Testis (tissue), 3 donors: Measurements from ENCODE around the gene IL18BP. TPM values are rescaled to one million over a fixed set of nuclear protein-coding genes. Genes with fewer than 3 reads are reported as not detected.

Source experiments
- DNase-seq: peaks from one replicate; pipeline ENCODE4 v3.0.0-alpha.2; 2019
- H3K27ac ChIP-seq, 2 donors: fragments of 200-600 bp; sonication (generic); one replicate each; pipeline ENCODE4 v1.5.1; 2019
- H3K27me3 ChIP-seq: fragments of 200-600 bp; sonication (generic); one replicate; pipeline ENCODE4 v1.5.1; 2019
- H3K36me3 ChIP-seq: fragments of 200-600 bp; sonication (generic); one replicate; pipeline ENCODE4 v1.5.1; 2017; ENCODE audit warnings: low read depth; ENCODE audit errors: missing control alignments
- H3K4me1 ChIP-seq: fragments of 200-600 bp; sonication (generic); one replicate; pipeline ENCODE4 v1.5.1; 2019
- H3K4me3 ChIP-seq, 2 donors: fragments of 200-600 bp; sonication (generic); one replicate each; pipeline ENCODE4 v1.5.1; 2017 to 2019
- H3K9me3 ChIP-seq: fragments of 200-600 bp; sonication (generic); one replicate; pipeline ENCODE4 v1.5.1; 2017
- POLR2A ChIP-seq: fragments of 450-650 bp; IDR thresholded peaks from one replicate; pipeline ENCODE4 v1.6.1; 2017; ENCODE audit warnings: antibody characterized with exemption, mild to moderate bottlenecking, moderate library complexity
- WGBS, 2 donors: methylation state at CpG; one replicate each; pipeline ENCODE4 v1.1.5; 2018; 5-methylcytosine and 5-hydroxymethylcytosine counted together
- intact Hi-C: fragments of 100-400 bp; cut with DNase I; formaldehyde crosslinking; loops from one replicate; pipeline ENCODE4 v1.15.1; 2023; ENCODE audit warnings: low total_unique reads
- polyA plus RNA-seq: library from polyadenylated mRNA; stranded (reverse); fragments of 350-450 nt; fragmentation: Illumina TruSeq; extraction: RNeasy Lipid Tissue Mini Kit (QIAGEN cat#74804); gene quantifications from one replicate; pipeline ENCODE4 v1.2.3, GENCODE V29; 2014; ENCODE audit warnings: low read depth, low replicate concordance; ENCODE audit not compliant: insufficient read depth
- total RNA-seq, 2 donors: library from RNA; depleted of rRNA; stranded (reverse); fragments of >200 nt; gene quantifications; one replicate each; pipeline ENCODE4 v1.2.3, GENCODE V29; 2016
- TF ChIP-seq, protein P1 (sequence below), 3 experiments: fragments of 450-650 bp in 2 of 3; fragments of 200-600 bp in 1 of 3; sonication (generic) in 1 of 3; IDR thresholded peaks; one replicate each; pipeline ENCODE4 v1.5.1; 2016 to 2019; ENCODE audit warnings: antibody characterized with exemption in 3 of 3, mild to moderate bottlenecking in 2 of 3, moderate library complexity in 1 of 3

The IL18BP gene
- total and polyA plus RNA-seq, 3 donors from 2014 or later = 11.7 to 16.8 (median 13.5) TPM

- Histone ChIP-seq H3K27me3 (no peaks in the 10 kb centered on the region), H3K4me3 (no peak overlapping the region), H3K9me3 (no peaks in the 10 kb centered on the region), H3K36me3 (peaks cover 5% of the 10 kb centered on the region), H3K4me1 (peaks cover 15% of the 10 kb centered on the region), H3K27ac (no peak overlapping the region)
- intact Hi-C loops = no loop called here
- WGBS, 2 donors = 66 to 69% methylated on average over 8 to 10 of the region's 11 CpGs
- no peak for DNase-seq
- TF ChIP-seq, protein P1, sequence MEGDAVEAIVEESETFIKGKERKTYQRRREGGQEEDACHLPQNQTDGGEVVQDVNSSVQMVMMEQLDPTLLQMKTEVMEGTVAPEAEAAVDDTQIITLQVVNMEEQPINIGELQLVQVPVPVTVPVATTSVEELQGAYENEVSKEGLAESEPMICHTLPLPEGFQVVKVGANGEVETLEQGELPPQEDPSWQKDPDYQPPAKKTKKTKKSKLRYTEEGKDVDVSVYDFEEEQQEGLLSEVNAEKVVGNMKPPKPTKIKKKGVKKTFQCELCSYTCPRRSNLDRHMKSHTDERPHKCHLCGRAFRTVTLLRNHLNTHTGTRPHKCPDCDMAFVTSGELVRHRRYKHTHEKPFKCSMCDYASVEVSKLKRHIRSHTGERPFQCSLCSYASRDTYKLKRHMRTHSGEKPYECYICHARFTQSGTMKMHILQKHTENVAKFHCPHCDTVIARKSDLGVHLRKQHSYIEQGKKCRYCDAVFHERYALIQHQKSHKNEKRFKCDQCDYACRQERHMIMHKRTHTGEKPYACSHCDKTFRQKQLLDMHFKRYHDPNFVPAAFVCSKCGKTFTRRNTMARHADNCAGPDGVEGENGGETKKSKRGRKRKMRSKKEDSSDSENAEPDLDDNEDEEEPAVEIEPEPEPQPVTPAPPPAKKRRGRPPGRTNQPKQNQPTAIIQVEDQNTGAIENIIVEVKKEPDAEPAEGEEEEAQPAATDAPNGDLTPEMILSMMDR (IDR thresholded peaks at IDR 0.05) = no peak
- TF ChIP-seq POLR2A = no peak
These were observed 2.6 kb downstream of the IL18BP start for GRCh38 chr11:72001285-72001684.

DNA sequence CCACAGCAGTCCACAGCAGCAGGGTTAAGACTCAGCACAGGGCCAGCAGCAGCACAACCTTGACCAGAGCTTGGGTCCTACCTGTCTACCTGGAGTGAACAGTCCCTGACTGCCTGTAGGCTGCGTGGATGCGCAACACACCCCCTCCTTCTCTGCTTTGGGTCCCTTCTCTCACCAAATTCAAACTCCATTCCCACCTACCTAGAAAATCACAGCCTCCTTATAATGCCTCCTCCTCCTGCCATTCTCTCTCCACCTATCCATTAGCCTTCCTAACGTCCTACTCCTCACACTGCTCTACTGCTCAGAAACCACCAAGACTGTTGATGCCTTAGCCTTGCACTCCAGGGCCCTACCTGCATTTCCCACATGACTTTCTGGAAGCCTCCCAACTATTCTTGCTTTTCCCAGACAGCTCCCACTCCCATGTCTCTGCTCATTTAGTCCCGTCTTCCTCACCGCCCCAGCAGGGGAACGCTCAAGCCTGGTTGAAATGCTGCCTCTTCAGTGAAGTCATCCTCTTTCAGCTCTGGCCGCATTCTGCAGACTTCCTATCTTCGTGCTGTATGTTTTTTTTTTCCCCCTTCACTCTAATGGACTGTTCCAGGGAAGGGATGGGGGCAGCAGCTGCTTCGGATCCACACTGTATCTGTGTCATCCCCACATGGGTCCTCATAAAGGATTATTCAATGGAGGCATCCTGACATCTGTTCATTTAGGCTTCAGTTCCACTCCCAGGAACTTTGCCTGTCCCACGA is 3.3 kb downstream of the IL18BP start:
- Histone ChIP-seq H3K27me3 (no peaks in the 10 kb centered on the region), H3K36me3 (peaks cover 5% of the 10 kb centered on the region), H3K9me3 (no peaks in the 10 kb centered on the region), H3K4me1 (peaks cover 15% of the 10 kb centered on the region), H3K4me3 (no peak overlapping the region), H3K27ac (no peak overlapping the region)
- TF ChIP-seq, protein P1 (IDR thresholded peaks at IDR 0.05) = no peak
- TF ChIP-seq POLR2A = no peak
- no peak for DNase-seq
- 64 to 66% methylated on average over 10 of the region's 10 CpGs for WGBS, 2 donors
- intact Hi-C loops = no loop called here

DNA sequence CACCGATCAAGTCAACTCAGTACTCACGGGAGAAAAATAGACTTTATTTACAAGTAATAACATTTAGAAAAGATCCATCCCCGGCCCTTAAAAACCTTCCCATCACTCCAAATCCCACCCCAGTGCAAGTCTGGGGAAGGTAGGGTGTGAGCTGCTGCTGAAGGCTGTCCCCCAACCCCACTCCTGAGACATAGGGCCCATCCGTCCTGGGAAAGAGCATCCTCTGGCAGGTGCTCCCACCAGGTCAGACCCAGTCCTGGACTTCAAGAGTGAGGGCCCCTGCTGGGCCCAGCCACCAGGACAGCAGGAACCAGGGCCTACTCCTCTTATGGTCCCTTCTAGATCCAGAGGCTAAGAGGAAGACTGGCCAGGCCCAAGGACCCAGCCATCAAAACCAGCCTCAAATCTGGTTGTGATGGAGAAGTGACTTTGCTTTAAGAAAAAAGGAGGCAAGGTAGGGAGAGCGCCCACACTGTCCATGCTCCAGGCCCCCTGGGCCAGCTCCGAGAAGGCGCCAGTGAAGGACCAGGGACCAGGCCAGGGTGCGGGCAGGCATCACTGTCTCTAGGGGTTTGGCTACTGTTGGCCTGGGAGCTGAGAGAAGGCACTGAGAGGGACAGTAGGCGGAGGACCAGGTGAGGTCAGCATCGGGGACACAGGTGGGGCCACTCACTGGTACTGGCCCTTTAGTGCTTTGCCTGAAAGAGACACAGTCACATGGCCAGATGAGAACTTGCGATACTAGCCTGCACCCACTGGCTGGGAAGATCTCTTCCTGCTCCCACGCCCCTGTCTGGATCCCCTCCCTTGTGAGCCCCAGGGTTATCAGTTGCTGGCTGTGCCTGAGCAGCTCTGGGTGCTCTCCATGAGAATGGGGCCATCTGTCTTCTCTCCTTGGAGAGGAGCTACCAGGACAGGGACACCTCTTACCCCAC is 4.4 kb downstream of the IL18BP start:
- H3K36me3 ChIP-seq = peaks cover 5% of the 10 kb centered on the region

GRCh38 chr11:72003776-72004171 is 5.1 kb downstream of the IL18BP start:
- intact Hi-C loops = no loop called here
- no peak overlapping the region for H3K27ac ChIP-seq
- H3K9me3 ChIP-seq = no peaks in the 10 kb centered on the region
- H3K36me3 ChIP-seq = peaks cover 5% of the 10 kb centered on the region
- H3K27me3 ChIP-seq = no peaks in the 10 kb centered on the region
- H3K4me1 ChIP-seq = peaks cover 15% of the 10 kb centered on the region
- no peak for DNase-seq
- H3K4me3 ChIP-seq = no peak overlapping the region
- TF ChIP-seq, protein P1 (IDR thresholded peaks at IDR 0.05) = no peak
- no peak for TF ChIP-seq POLR2A
- WGBS, 2 donors = 82 to 94% methylated on average over 10 to 20 of the region's 20 CpGs

More for the DNA sequence above, 4.4 kb downstream of the IL18BP start:
- no peaks in the 10 kb centered on the region for H3K27me3 ChIP-seq
- peaks cover 15% of the 10 kb centered on the region for H3K4me1 ChIP-seq
- H3K4me3 ChIP-seq = no peak overlapping the region
- no peak overlapping the region for H3K27ac ChIP-seq
- TF ChIP-seq POLR2A = no peak
- TF ChIP-seq, protein P1 (IDR thresholded peaks at IDR 0.05) = no peak
- no peak for DNase-seq
- intact Hi-C loops = no loop called here
- no peaks in the 10 kb centered on the region for H3K9me3 ChIP-seq
- WGBS, 2 donors = 84 to 94% methylated on average over 8 to 12 of the region's 12 CpGs
